Liver (tissue), 9 donors: Measurements from ENCODE around the gene SSRP1. TPM values are rescaled to one million over a fixed set of nuclear protein-coding genes. Genes with fewer than 3 reads are reported as not detected.

Experiments used
- DNase-seq: peaks from one replicate; pipeline ENCODE4 v3.0.0-alpha.2; 2017; ENCODE audit warnings: low spot score
- H3K27ac ChIP-seq, 2 donors: one replicate each; pipeline ENCODE4 v1.7.0; 2013; ENCODE audit warnings: inconsistent platforms in 2 of 2, low read length in 2 of 2, control low read depth in 1 of 2, low read depth in 1 of 2, mild to moderate bottlenecking in 1 of 2
- H3K27me3 ChIP-seq, 4 donors: one replicate each; pipeline versions ENCODE4 v1.6.1 to v1.7.0; 2013; ENCODE audit warnings: low read length in 3 of 4, inconsistent platforms in 1 of 4, mild to moderate bottlenecking in 1 of 4, moderate library complexity in 1 of 4; ENCODE audit not compliant: control insufficient read depth in 4 of 4, insufficient read depth in 4 of 4
- H3K36me3 ChIP-seq, 4 donors: one replicate each; pipeline versions ENCODE4 v1.6.1 to v1.7.0; 2013; ENCODE audit warnings: low read length in 3 of 4, mild to moderate bottlenecking in 3 of 4, low read depth in 1 of 4, moderate library complexity in 1 of 4; ENCODE audit not compliant: control insufficient read depth in 4 of 4, insufficient read depth in 3 of 4
- H3K4me1 ChIP-seq, 4 donors: one replicate each; pipeline versions ENCODE4 v1.6.1 to v1.7.0; 2013; ENCODE audit warnings: low read length in 3 of 4, mild to moderate bottlenecking in 3 of 4, moderate library complexity in 1 of 4; ENCODE audit not compliant: control insufficient read depth in 4 of 4, insufficient read depth in 4 of 4
- H3K4me3 ChIP-seq, 3 donors: one replicate each; pipeline versions ENCODE4 v1.6.1 to v1.7.0; 2013; ENCODE audit warnings: low read length in 3 of 3, control low read depth in 1 of 3, low read depth in 1 of 3, mild to moderate bottlenecking in 1 of 3
- H3K9ac ChIP-seq, 2 donors: one replicate each; pipeline ENCODE4 v1.7.0; 2013; ENCODE audit warnings: low read length in 2 of 2, mild to moderate bottlenecking in 2 of 2, moderate library complexity in 2 of 2, control low read depth in 1 of 2, low read depth in 1 of 2
- H3K9me3 ChIP-seq, 4 donors: one replicate each; pipeline versions ENCODE4 v1.6.1 to v1.7.0; 2013; ENCODE audit warnings: low read length in 3 of 4; ENCODE audit not compliant: control insufficient read depth in 4 of 4
- ATF3 ChIP-seq: IDR thresholded peaks from 2 replicates; pipeline ENCODE4 v1.6.1; 2016; ENCODE audit warnings: antibody characterized with exemption
- CTCF ChIP-seq: fragments of 150-350 bp; IDR thresholded peaks from 2 replicates; pipeline ENCODE4 v1.5.1; 2017; ENCODE audit warnings: improper control_type of control experiment, low read depth, low read length; ENCODE audit not compliant: missing input control
- EGR1 ChIP-seq, 2 donors: IDR thresholded peaks; 2 replicates each; pipeline ENCODE4 v1.6.1; 2016 to 2018; ENCODE audit warnings: antibody characterized with exemption in 2 of 2, low read depth in 2 of 2
- FOXA1 ChIP-seq: IDR thresholded peaks from 2 replicates; pipeline ENCODE4 v1.6.1; 2016; ENCODE audit warnings: antibody characterized with exemption
- FOXA2 ChIP-seq: IDR thresholded peaks from 2 replicates; pipeline ENCODE4 v1.6.1; 2016; ENCODE audit warnings: antibody characterized with exemption
- GABPA ChIP-seq, 2 donors: IDR thresholded peaks in 1 of 2; conservative IDR thresholded peaks in 1 of 2; 2 replicates each; pipeline ENCODE4 v1.6.1; 2016; ENCODE audit warnings: antibody characterized with exemption in 2 of 2, mild to moderate bottlenecking in 1 of 2, moderate library complexity in 1 of 2
- HNF4A ChIP-seq, 2 donors: conservative IDR thresholded peaks; 2 replicates each; pipeline ENCODE4 v1.6.1; 2016; ENCODE audit warnings: antibody characterized with exemption in 2 of 2, mild to moderate bottlenecking in 2 of 2
- HNF4G ChIP-seq: IDR thresholded peaks from 2 replicates; pipeline ENCODE4 v1.6.1; 2016; ENCODE audit warnings: antibody characterized with exemption
- JUND ChIP-seq, 2 donors: IDR thresholded peaks; 2 replicates each; pipeline ENCODE4 v1.6.1; 2016; ENCODE audit warnings: antibody characterized with exemption in 2 of 2
- MAX ChIP-seq: IDR thresholded peaks from 2 replicates; pipeline ENCODE4 v1.6.1; 2016; ENCODE audit warnings: antibody characterized with exemption
- NR2F2 ChIP-seq: IDR thresholded peaks from 2 replicates; pipeline ENCODE4 v1.6.1; 2016; ENCODE audit warnings: antibody characterized with exemption
- RAD21 ChIP-seq, 2 donors: IDR thresholded peaks; 2 replicates each; pipeline ENCODE4 v1.6.1; 2016; ENCODE audit warnings: antibody characterized with exemption in 2 of 2, mild to moderate bottlenecking in 2 of 2
- REST ChIP-seq: IDR thresholded peaks from 2 replicates; pipeline ENCODE4 v1.6.1; 2016; ENCODE audit warnings: antibody characterized with exemption, mild to moderate bottlenecking
- RXRA ChIP-seq, 2 donors: IDR thresholded peaks; 2 replicates each; pipeline ENCODE4 v1.6.1; 2017 to 2018; ENCODE audit warnings: antibody characterized with exemption in 2 of 2, mild to moderate bottlenecking in 1 of 2
- SP1 ChIP-seq: IDR thresholded peaks from 2 replicates; pipeline ENCODE4 v1.6.1; 2018; ENCODE audit warnings: antibody characterized with exemption, mild to moderate bottlenecking
- TAF1 ChIP-seq: conservative IDR thresholded peaks from 2 replicates; pipeline ENCODE4 v1.6.1; 2016; ENCODE audit warnings: antibody characterized with exemption, mild to moderate bottlenecking
- YY1 ChIP-seq: IDR thresholded peaks from 2 replicates; pipeline ENCODE4 v1.6.1; 2016; ENCODE audit warnings: antibody characterized with exemption, mild to moderate bottlenecking
- ZBTB33 ChIP-seq: IDR thresholded peaks from 2 replicates; pipeline ENCODE4 v1.6.1; 2016; ENCODE audit warnings: antibody characterized with exemption
- WGBS: extraction: QIAGEN DNeasy Blood & Tissue Kit; methylation state at CpG from one replicate; pipeline ENCODE4 v1.1.7; 2013; 5-methylcytosine and 5-hydroxymethylcytosine counted together
- polyA plus RNA-seq, 2 donors: library from polyadenylated mRNA; stranded (reverse) in 1 of 2; unstranded in 1 of 2; fragments of 200-250 nt in 1 of 2; fragments of >200 nt in 1 of 2; fragmentation: Nextera tagmentation in 1 of 2; extraction: Ambion mirVana in 1 of 2; gene quantifications; one replicate each; pipeline versions ENCODE4 v1.2.1 to v1.2.3, GENCODE V29; 2013 to 2015
- total RNA-seq, 2 donors: library from RNA; depleted of rRNA; stranded (reverse); fragments of >200 nt; gene quantifications; one replicate each; pipeline ENCODE4 v1.2.3, GENCODE V29; 2014
- donor health status: healthy.
- donor health status: healthy.
- donor health status: healthy.
- donor health status: healthy.
- donor health status: healthy.

Gene SSRP1
- total and polyA plus RNA-seq, 4 donors = 13.9 to 45.3 (median 28.4) TPM

- Histone ChIP-seq H3K4me1 (peaks cover 2 to 18% (median 13%) of the 10 kb centered on the region in 4 donors), H3K4me3 (peak overlapping the region; percentile 74 to 90 (median 79)), H3K9ac (peak overlapping the region; percentile 1 to 78), H3K36me3 (peaks cover 2 to 33% (median 26%) of the 10 kb centered on the region in 4 donors), H3K27me3 (no peaks in the 10 kb centered on the region), H3K9me3 (no peaks in the 10 kb centered on the region), H3K27ac (peak overlapping the region; percentile 65 to 78)
- DNase-seq = no peak
- TF ChIP-seq HNF4A (conservative IDR thresholded peaks at IDR 0.05) = no peak
- no peak for TF ChIP-seq RAD21 (IDR thresholded peaks at IDR 0.05)
- TF ChIP-seq EGR1 (IDR thresholded peaks at IDR 0.05; ENCODE audit: low read depth in 2 of 2) = no peak
- TF ChIP-seq FOXA1 = no peak
- TF ChIP-seq HNF4G = no peak
- TF ChIP-seq SP1 = no peak
- no peak for TF ChIP-seq REST
- no peak for TF ChIP-seq ZBTB33
- no peak for TF ChIP-seq YY1
- TF ChIP-seq TAF1 = no peak
- no peak for TF ChIP-seq CTCF
- no peak for TF ChIP-seq GABPA (IDR thresholded peaks at IDR 0.05 in 1 of 2, conservative IDR thresholded peaks at IDR 0.05 in 1 of 2)
- no peak for TF ChIP-seq ATF3
- no peak for TF ChIP-seq NR2F2
- TF ChIP-seq JUND (IDR thresholded peaks at IDR 0.05) = no peak
- TF ChIP-seq FOXA2 = no peak
- TF ChIP-seq MAX = no peak
- TF ChIP-seq RXRA (IDR thresholded peaks at IDR 0.05) = no peak
- WGBS = 5% methylated on average over 7 of the region's 7 CpGs
Observed at GRCh38 chr11:57335023-57335342, 709 bp downstream of the SSRP1 start.
